Activated T-cell treated with anti-CD3 and anti-CD28 coated beads, Interleukin-2, amount 50 U/mL, for 48 hours (primary cell): ENCODE measurements around the gene PLP2.
A peak's percentile ranks its signal among the peaks of the same experiment; 100 is the strongest.

Experiments
- DNase-seq, 2 experiments: peaks; one replicate each; pipeline ENCODE4 v3.0.0-alpha.2; 2020

Gene PLP2

GRCh38 chrX:49186125-49187027, 14.7 kb downstream of the PLP2 start, which contains the start of gene PRICKLE3:
Gene PRICKLE3, minus strand, starts transcription at chrX:49186373. Its CDS starts 76 bp downstream, at chrX:49186297.
- DNase-seq = peak; percentile 82 to 84

DNA sequence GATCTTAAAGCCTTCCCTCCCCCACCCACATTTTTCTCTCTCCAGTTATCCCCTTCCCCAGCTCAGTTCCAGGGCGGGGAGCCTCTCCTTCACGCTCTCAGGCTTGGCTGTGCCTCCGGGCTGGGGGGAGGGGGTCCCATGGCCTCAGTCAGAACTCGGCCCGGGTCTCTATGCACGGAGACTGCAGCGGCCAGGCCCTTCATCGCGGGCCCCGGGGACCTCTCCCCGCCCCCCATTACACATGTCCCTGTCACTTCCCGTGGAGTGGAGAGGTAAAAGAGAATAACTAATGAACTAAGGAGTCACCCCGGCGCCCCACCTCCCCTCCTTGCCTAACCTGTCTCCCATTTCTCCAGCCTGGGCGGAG, 15.3 kb downstream of the PLP2 start:
- DNase-seq = no peak

- DNase-seq = no peak
Measured at GRCh38 chrX:49187526-49187925, 15.8 kb downstream of the PLP2 start.

GRCh38 chrX:49188468-49189076, 16.9 kb downstream of the PLP2 start:
- no peak for DNase-seq

DNA sequence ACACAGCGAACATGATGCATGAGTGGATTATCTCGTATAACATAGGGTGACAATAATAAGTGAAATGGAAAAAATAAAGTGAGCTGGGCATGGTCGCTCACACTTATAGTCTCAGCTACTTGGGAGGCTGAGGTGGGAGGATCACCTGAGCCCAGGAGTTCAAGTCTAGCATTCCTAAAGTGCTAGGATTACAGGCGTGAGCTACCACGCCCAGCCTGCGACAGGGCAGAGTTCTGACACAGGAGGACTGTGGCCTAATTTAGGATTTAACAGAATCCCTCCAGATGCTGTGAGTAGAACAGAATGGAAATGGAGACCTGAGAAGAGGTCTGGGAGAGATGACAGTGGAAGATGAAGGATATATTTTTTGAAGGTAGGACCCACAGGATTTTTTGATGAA, 17.9 kb downstream of the PLP2 start:
- no peak for DNase-seq

- DNase-seq = peak; percentile 78 to 84
Measured at GRCh38 chrX:49190821-49191573, 19.3 kb downstream of the PLP2 start.

GRCh38 chrX:49191574-49192011, 19.9 kb downstream of the PLP2 start:
- no peak for DNase-seq

- peak; percentile 60 to 65 for DNase-seq
Measured at GRCh38 chrX:49192722-49193328, 21.1 kb downstream of the PLP2 start.

DNA sequence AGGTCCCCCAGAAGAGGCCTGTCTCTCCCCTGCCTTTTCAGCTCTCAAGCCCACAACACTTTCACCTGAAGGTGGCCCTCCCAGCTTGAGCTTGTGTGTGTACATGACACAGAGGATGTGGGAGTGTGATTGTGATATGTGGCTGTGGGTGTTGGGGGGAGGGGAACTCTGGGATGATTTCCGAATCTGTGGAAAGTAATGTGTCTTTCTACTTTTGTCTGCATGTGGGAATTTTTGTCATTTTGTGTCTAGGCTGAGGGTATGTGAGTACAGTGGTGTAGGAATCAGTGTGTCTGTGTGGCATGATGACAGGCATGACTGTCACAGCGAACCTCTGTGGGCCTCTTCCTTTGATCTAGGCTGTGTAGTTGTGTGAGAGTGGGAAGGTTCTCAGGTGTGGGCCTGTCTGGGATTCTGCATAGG, 21.9 kb downstream of the PLP2 start:
- peak in 1 of 2 experiments; percentile 38 for DNase-seq

- DNase-seq = no peak
Measured at GRCh38 chrX:49197543-49198087, 25.9 kb downstream of the PLP2 start.

- DNase-seq = no peak
Measured at GRCh38 chrX:49198540-49199314, 27.0 kb downstream of the PLP2 start.

GRCh38 chrX:49199315-49199595, 27.6 kb downstream of the PLP2 start:
- DNase-seq = no peak

- DNase-seq = peak; percentile 86 to 90
Measured at GRCh38 chrX:49199906-49200771, 28.4 kb downstream of the PLP2 start, which contains the start of gene SYP. Gene SYP, minus strand, starts transcription at chrX:49200193. Its CDS starts 7 bp downstream, at chrX:49200186.

GRCh38 chrX:49202022-49202421, 30.3 kb downstream of the PLP2 start:
- DNase-seq = no peak

- DNase-seq = no peak
Measured at GRCh38 chrX:49203536-49203935, 31.8 kb downstream of the PLP2 start.

GRCh38 chrX:49204017-49204416, 32.3 kb downstream of the PLP2 start:
- no peak for DNase-seq

GRCh38 chrX:49204709-49205108, 33.0 kb downstream of the PLP2 start:
- no peak for DNase-seq

DNA sequence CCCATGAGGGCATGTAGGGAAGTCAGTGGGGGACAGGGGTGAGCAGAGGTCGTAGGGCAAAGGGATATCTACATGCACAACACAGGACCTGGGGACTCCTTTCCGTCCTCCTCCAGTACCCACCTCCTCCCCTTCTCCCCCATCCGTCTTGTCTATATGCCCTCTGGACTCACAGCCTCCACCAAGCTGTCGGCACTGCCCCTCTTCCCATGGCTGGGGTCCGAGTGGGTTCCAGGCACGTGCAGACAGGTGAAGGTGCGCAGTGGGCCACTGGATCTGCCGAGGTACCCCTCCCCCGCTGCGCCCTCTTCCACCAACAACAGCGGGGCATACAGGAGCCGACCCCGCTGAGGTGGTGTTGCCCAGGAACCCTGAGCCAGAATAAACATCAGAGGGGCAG, 33.7 kb downstream of the PLP2 start:
- DNase-seq = no peak

- DNase-seq = no peak
Measured at GRCh38 chrX:49206543-49206942, 34.8 kb downstream of the PLP2 start.

DNA sequence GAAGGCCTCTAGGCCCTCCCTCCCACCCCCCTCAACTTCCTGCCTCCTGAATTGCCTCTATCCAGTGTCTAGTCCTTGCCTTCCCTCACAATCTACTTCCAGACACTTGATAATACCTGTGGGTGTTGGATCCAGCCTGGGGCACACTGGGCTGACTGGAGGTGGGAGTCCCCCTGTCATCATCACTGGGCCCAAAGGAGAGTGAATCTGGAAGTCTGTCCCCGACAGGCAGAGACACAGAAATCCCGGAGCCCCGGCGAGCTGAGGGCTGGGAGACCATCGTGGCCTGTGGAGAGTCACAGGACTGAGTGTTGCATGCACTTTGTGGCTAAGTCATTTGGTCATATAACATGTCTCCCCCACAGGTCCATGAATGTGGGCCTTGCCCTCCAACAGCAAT, 36.7 kb downstream of the PLP2 start:
- no peak for DNase-seq
